A172 (cell line): ENCODE measurements around the gene RYR3. TPM values are rescaled to one million over a fixed set of nuclear protein-coding genes. Genes with fewer than 3 reads are reported as not detected.

ENCODE experiments used
- DNase-seq: peaks from one replicate; pipeline ENCODE4 v3.0.0-alpha.2; 2015; ENCODE audit warnings: low spot score
- total RNA-seq: library from RNA; depleted of rRNA; stranded (reverse); fragments of >200 nt; shearing (Covaris generic); gene quantifications from 2 replicates; pipeline ENCODE4 v1.2.3, GENCODE V29; 2014; rRNA removed

Gene RYR3
- not detected in 2 replicates for total RNA-seq

GRCh38 chr15:33310481-33311311 is at the start of gene RYR3:
Gene RYR3 (plus strand): TSS chr15:33310967. CDS start chr15:33311046, 79 bp downstream.
- DNase-seq = no peak

- no peak for DNase-seq
Observed at GRCh38 chr15:33262306-33262705, 48.5 kb upstream of the RYR3 start.

GRCh38 chr15:33277689-33278088 is 33.1 kb upstream of the RYR3 start:
- no peak for DNase-seq

GRCh38 chr15:33278816-33279612 is 31.8 kb upstream of the RYR3 start:
- peak; percentile 92 for DNase-seq

GRCh38 chr15:33279613-33280205 is 31.1 kb upstream of the RYR3 start:
- peak; percentile 70 for DNase-seq

GRCh38 chr15:33282226-33283020 is 28.3 kb upstream of the RYR3 start:
- no peak for DNase-seq

- DNase-seq = no peak
Observed at GRCh38 chr15:33283576-33283975, 27.2 kb upstream of the RYR3 start.

GRCh38 chr15:33284336-33284735 is 26.4 kb upstream of the RYR3 start:
- DNase-seq = no peak

GRCh38 chr15:33292717-33293307 is 18.0 kb upstream of the RYR3 start:
- peak; percentile 39 for DNase-seq

- DNase-seq = no peak
Observed at GRCh38 chr15:33293713-33294334, 16.9 kb upstream of the RYR3 start.

- DNase-seq = no peak
Observed at GRCh38 chr15:33296050-33296449, 14.7 kb upstream of the RYR3 start.

- DNase-seq = no peak
Observed at GRCh38 chr15:33296856-33297255, 13.9 kb upstream of the RYR3 start.

GRCh38 chr15:33298631-33299030 is 12.1 kb upstream of the RYR3 start:
- DNase-seq = no peak

GRCh38 chr15:33304924-33305323 is 5.8 kb upstream of the RYR3 start:
- no peak for DNase-seq

GRCh38 chr15:33309602-33310276 is 1.0 kb upstream of the RYR3 start:
- DNase-seq = no peak

- no peak for DNase-seq
Observed at GRCh38 chr15:33311312-33311971, 675 bp downstream of the RYR3 start.

GRCh38 chr15:33313491-33313890 is 2.7 kb downstream of the RYR3 start:
- DNase-seq = no peak

GRCh38 chr15:33314069-33314468 is 3.3 kb downstream of the RYR3 start:
- no peak for DNase-seq

- no peak for DNase-seq
Observed at GRCh38 chr15:33315044-33315443, 4.3 kb downstream of the RYR3 start.

GRCh38 chr15:33317896-33318295 is 7.1 kb downstream of the RYR3 start:
- DNase-seq = no peak
